WTC11 (cell line): ENCODE measurements around the gene PRKCZ. TPM values are rescaled to one million over a fixed set of nuclear protein-coding genes. Genes with fewer than 3 reads are reported as not detected.

Source experiments
- ATAC-seq: fragments of 200-7000 bp; cut with Tn5 transposase; 2 replicates; pipeline ENCODE4 v1.10.0; 2021; ENCODE audit warnings: mild to moderate bottlenecking, moderate library complexity
- CTCF ChIA-PET: fragments of 300-600 bp; sonication (Branson Sonifier 250); formaldehyde crosslinking; loops from one replicate; lab custom pipeline; 2021; ENCODE audit warnings: antibody characterized with exemption; lab: Charles Lee
- POLR2A ChIA-PET: fragments of 350-600 bp; sonication (Branson Sonifier 250); formaldehyde crosslinking; loops from one replicate; lab custom pipeline; 2021; ENCODE audit warnings: antibody characterized with exemption; lab: Charles Lee
- DNase-seq: peaks from one replicate; pipeline ENCODE4 v3.0.0; 2021; ENCODE audit warnings: low spot score
- H3K27ac Mint-ChIP-seq: 2 replicates; pipeline ENCODE4 v1.8.0; 2021; ENCODE audit warnings: mixed read lengths
- H3K27me3 Mint-ChIP-seq: 2 replicates; pipeline ENCODE4 v1.8.0; 2021; ENCODE audit warnings: low read depth, mild to moderate bottlenecking, moderate library complexity, mixed read lengths
- H3K36me3 Mint-ChIP-seq: 2 replicates; pipeline ENCODE4 v1.8.0; 2021; ENCODE audit warnings: mixed read lengths
- H3K4me1 Mint-ChIP-seq: 2 replicates; pipeline ENCODE4 v1.8.0; 2022; ENCODE audit warnings: mixed read lengths
- H3K4me3 Mint-ChIP-seq: 2 replicates; pipeline ENCODE4 v1.8.0; 2021; ENCODE audit warnings: mild to moderate bottlenecking, moderate library complexity, mixed read lengths
- H3K9me3 Mint-ChIP-seq: 2 replicates; pipeline ENCODE4 v1.8.0; 2021; ENCODE audit warnings: mixed read lengths
- ATF6 ChIP-seq: sonication (generic); formaldehyde crosslinking; IDR thresholded peaks from 2 replicates; pipeline ENCODE4 v1.8.1; 2023; ENCODE audit warnings: mild to moderate bottlenecking, missing genetic modification reagents
- CTCF ChIP-seq: fragments of 200-600 bp; IDR thresholded peaks from 2 replicates; pipeline ENCODE4 v1.8.0; 2022; ENCODE audit warnings: antibody characterized with exemption
- E2F5 ChIP-seq: sonication (generic); formaldehyde crosslinking; IDR thresholded peaks from 2 replicates; pipeline ENCODE4 v1.8.1; 2022; ENCODE audit warnings: mild to moderate bottlenecking, moderate library complexity, missing genetic modification reagents
- FOXJ3 ChIP-seq: sonication (generic); formaldehyde crosslinking; IDR thresholded peaks from 2 replicates; pipeline ENCODE4 v1.9.0; 2021; ENCODE audit warnings: missing genetic modification reagents, mild to moderate bottlenecking, borderline replicate concordance
- GTF2I ChIP-seq: fragments of 250-450 bp; sonication (Bioruptor Pico); conservative IDR thresholded peaks from 2 replicates; pipeline ENCODE4 v1.4.0; 2021; ENCODE audit warnings: mild to moderate bottlenecking
- NFE2L1 ChIP-seq: sonication (generic); formaldehyde crosslinking; IDR thresholded peaks from 2 replicates; pipeline ENCODE4 v1.8.1; 2023; ENCODE audit warnings: missing genetic modification reagents
- PRDM15 ChIP-seq: sonication (generic); formaldehyde crosslinking; IDR thresholded peaks from 2 replicates; pipeline ENCODE4 v1.8.0; 2022; ENCODE audit warnings: missing genetic modification reagents
- TEAD1 ChIP-seq: sonication (generic); formaldehyde crosslinking; IDR thresholded peaks from 2 replicates; pipeline ENCODE4 v1.8.0; 2022; ENCODE audit warnings: mild to moderate bottlenecking, missing genetic modification reagents
- total RNA-seq: library from RNA; stranded (reverse); gene quantifications from 3 replicates; pipeline ENCODE4 v1.2.3, GENCODE V29; 2021

The PRKCZ gene
- total RNA-seq, 1 experiment from 2014 or later = 52.5 TPM

DNA sequence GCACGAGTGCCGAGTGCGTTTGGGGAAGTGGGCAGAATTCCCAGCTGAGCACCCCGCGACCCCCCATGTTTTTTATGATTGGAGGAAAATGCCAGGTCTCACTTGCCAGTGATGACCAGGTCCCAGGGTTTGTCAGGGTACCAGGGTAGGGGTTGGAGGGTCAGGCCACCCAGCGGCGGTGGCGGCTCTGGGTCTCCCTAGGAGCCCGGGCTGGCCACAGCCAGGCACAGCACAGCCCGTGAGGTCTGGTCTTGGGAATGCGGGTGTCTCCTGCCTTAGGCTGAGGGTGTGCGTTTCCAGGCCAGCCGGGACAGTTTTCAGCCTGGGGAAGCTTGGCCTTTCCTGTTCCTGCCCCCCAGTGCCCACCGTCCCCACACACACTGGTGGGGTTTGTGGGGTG is 22.7 kb downstream of the PRKCZ start (continued):
- TF ChIP-seq E2F5 (CRISPR knock-in tag) = no peak

GRCh38 chr1:2073382-2074230 is 23.4 kb downstream of the PRKCZ start:
- peaks cover 19% of the 10 kb centered on the region for H3K9me3 Mint-ChIP-seq
- no peak for ATAC-seq
- no peaks in the 10 kb centered on the region; the same call in 1 of the 2 replicates for H3K27me3 Mint-ChIP-seq
- DNase-seq = no peak
- peaks cover 26% of the 10 kb centered on the region for H3K36me3 Mint-ChIP-seq
- TF ChIP-seq PRDM15 = peak; percentile 92
- TF ChIP-seq TEAD1 (CRISPR knock-in tag) = no peak
- POLR2A ChIA-PET = no interaction called here
- peak overlapping the region; percentile 53; the same call in 1 of the 2 replicates for H3K27ac Mint-ChIP-seq
- no peak overlapping the region for H3K4me3 Mint-ChIP-seq
- peaks cover 19% of the 10 kb centered on the region for H3K4me1 Mint-ChIP-seq
- CTCF ChIA-PET = interaction anchor here (0.9 to 1.2 kb wide), 5 partner anchors 18 to 308 kb away, joined by 3 to 5 read pairs (median 3); no protein-coding TSS in a partner anchor

DNA sequence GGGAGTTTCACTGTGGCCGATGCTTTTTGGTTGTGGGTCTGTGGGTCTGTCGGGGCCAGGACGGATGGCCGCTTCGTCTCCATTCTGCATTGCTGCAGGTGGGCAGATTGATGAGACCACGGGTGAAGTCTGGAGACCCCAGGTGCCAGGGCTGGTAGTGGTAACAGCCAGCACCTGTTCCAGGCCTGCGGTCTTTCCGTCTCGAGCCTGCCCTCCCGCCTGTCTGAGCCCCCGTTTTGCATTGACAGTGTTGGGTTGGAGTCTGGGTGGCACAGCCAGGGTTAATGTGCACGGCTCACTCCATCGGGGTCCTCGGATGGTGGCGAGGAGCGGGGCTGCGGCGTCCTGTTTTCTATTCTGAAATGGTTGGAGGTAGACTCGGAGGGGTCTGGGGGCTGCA is 24.2 kb downstream of the PRKCZ start:
- peaks cover 19% of the 10 kb centered on the region for H3K4me1 Mint-ChIP-seq
- no peak for TF ChIP-seq TEAD1 (CRISPR knock-in tag)
- TF ChIP-seq, all 79 proteins: peak for 0
- H3K9me3 Mint-ChIP-seq = peaks cover 20% of the 10 kb centered on the region
- no peak for DNase-seq
- no peaks in the 10 kb centered on the region; the same call in 1 of the 2 replicates for H3K27me3 Mint-ChIP-seq
- H3K27ac Mint-ChIP-seq = peak overlapping the region; percentile 57; the same call in 1 of the 2 replicates
- no peak for ATAC-seq
- ChIA-PET CTCF (interaction anchor here (0.7 kb wide), 1 partner anchor 1378 kb away, joined by 3 read pairs; no protein-coding TSS in a partner anchor), POLR2A (no interaction called here)
- H3K36me3 Mint-ChIP-seq = peaks cover 33% of the 10 kb centered on the region
- H3K4me3 Mint-ChIP-seq = no peak overlapping the region

GRCh38 chr1:2074944-2075740 is 24.9 kb downstream of the PRKCZ start:
- Mint-ChIP-seq H3K27me3 (no peaks in the 10 kb centered on the region; the same call in 1 of the 2 replicates), H3K4me3 (no peak overlapping the region), H3K4me1 (peaks cover 19% of the 10 kb centered on the region), H3K36me3 (peaks cover 33% of the 10 kb centered on the region), H3K9me3 (peaks cover 20% of the 10 kb centered on the region), H3K27ac (peak overlapping the region; percentile 41; the same call in 1 of the 2 replicates)
- no peak for TF ChIP-seq ATF6 (CRISPR knock-in tag)
- TF ChIP-seq NFE2L1 (CRISPR knock-in tag) = 0 out of 2 replicates have a peak, but pooled peaks have one; percentile 21
- TF ChIP-seq FOXJ3 (CRISPR knock-in tag) = no peak
- TF ChIP-seq GTF2I (CRISPR knock-in tag) = no peak
- no peak for TF ChIP-seq CTCF
- ChIA-PET CTCF (interaction anchor here (0.5 to 0.7 kb wide), 2 partner anchors 66 to 1378 kb away, joined by 3 to 6 read pairs; no protein-coding TSS in a partner anchor), POLR2A (no interaction called here)
- ATAC-seq (no peak), DNase-seq (no peak)
